Fibroblast of skin of right quadriceps (primary cell): ENCODE results near the gene RBM20.
A peak's percentile ranks its signal among the peaks of the same experiment; 100 is the strongest.
"Not testable (repeated sequence)": the region's sequence is repeated elsewhere in the genome, so short reads cannot be mapped to it uniquely, and the experiment has no call there.

Source experiments
- DNase-seq: peaks from one replicate; pipeline ENCODE4 v3.0.0-alpha.2; 2013

The RBM20 gene

DNA sequence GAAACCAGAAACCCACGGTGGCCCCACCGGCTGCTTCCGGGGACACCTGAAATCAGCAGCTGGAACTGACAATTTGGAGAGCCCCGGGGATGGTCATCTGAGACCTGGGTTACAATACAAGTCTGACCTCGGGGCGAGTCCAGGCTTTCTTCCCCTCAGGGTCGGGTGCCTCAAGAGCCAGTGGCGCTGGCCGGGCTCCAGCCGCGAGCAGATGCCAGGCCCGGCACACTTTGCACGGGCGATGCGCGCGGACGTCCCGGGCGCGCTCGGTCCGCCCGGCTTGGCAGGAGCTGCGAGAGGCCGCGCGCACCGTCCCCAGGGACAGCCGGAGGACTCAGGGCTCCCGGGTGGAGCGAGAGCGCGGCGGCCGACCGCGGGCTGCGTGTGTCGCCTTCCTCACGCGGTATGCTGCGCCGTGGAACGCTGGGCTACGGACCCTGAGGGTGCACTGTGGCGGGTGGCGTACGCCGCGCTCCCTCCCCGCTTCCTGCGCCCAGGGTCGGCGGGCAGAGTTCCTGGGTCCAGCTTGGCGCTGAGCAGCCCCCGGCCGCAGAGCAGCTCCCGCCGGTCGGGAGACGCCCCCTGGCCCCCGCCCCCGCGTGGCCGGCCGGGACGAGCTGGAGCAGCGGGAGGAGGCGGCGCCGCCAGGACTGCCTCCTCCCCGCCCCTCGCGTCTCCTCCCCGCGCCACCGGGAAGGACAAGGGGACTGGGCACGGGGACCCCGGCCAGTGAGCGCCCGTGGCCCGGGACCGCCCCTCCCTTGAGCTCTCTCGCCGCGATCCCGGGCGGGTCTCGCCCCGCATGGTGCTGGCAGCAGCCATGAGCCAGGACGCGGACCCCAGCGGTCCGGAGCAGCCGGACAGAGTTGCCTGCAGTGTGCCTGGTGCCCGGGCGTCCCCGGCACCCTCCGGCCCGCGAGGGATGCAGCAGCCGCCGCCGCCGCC, at the start of gene RBM20:
Gene RBM20, plus strand, starts transcription at position 684 of the 945 bp plus-strand sequence. Its CDS starts 119 bp downstream, at position 803.
- no peak for DNase-seq

DNA sequence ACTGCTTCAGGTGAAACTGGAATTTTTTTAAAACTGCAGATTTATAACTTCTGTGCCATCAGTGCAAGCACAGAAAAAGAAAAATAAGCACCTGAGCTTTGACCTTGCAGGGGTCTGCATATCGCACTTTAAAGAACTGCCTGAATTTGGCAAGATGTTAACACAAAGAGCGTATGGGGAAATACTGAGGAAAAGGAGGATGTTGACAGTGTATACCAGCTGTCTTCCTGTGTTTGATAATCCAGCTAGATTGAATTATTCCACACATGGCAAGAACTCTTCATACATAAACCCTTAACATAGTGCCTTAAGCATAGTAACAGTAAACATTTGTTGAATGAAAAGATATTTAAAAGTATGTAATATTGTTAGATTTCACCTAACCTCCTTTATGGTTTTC, 46.7 kb upstream of the RBM20 start:
- DNase-seq: no peak

DNA sequence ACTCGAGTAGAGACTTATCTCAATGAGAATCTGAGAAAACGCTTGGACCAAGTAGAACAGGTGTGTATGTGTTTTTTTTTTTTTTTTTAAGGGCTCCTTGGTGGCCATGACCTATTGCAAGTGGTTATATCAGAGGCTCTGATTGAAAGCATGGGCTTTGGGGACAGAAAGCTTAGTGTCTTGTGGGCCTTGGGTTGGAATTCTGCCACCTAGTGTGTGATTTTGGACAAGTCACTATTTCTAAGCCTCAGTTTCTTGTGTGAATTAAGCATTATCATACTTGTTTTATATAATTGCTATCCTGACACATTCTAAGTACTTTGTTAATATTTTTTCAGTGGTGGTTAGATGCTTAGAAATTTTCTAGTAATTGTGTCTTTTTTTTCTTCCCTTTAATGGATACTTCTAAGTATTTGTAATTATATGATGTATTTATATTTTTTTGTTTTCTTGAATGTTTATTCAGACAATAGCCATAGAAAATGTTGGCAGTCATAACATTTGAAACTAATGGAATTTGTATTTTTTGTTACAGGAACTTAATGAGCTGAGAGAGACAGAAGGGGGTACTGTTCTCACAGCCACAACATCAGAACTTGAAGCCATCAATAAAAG, 43.5 kb upstream of the RBM20 start:
- peak; percentile 64 for DNase-seq

DNA sequence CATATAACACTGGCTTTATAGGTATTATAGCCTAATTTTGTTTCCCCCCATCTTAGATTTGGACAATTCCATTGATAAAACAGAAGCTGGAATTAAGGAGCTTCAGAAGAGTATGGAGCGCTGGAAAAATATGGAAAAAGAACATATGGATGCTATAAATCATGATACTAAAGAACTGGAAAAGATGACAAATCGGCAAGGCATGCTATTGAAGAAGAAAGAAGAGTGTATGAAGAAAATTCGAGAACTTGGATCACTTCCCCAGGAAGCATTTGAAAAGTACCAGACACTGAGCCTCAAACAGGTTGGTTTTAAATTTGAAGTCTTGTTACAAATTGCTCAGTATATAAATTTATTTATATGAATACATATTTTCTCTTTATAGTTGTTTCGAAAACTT, 42.6 kb upstream of the RBM20 start:
- peak; percentile 51 for DNase-seq

DNA sequence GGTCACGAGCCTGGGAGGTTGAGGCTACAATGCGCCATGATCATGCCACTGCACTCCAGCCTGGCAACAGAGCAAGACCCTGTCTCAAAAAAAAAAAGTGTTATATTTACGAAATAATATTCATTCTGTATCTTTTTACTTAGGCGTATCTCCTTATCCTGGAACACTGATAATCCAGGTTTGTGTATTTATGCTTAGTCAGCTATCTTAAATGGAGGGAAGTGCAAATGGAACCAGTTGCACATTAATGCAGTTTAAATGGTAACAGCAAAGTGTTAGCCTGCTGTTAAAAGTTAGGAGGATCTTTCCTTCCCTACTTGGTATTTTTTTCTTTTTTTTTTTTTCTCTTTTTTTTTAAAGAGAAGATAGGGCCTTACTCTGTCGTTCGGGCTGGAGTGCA, 36.0 kb upstream of the RBM20 start:
- no peak for DNase-seq

DNA sequence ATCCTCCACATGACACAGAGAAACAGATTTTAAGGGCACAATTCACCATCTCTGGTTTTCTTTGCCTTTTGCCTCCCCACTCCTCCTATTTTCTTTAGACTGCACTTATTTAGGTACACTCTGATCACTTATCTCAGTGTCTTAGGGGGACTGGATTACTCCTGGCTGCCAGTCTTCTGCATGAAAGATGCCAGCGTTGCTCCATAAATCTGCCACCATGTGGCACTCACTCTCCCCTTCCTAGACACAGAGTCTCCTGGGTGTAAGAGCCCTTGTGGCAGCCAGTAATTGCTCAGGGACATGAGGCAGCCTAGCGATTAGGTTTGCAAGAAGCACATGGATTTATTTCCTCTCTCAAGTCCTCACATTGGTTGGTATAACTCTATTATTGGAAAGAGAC, 34.5 kb upstream of the RBM20 start:
- no peak for DNase-seq

DNA sequence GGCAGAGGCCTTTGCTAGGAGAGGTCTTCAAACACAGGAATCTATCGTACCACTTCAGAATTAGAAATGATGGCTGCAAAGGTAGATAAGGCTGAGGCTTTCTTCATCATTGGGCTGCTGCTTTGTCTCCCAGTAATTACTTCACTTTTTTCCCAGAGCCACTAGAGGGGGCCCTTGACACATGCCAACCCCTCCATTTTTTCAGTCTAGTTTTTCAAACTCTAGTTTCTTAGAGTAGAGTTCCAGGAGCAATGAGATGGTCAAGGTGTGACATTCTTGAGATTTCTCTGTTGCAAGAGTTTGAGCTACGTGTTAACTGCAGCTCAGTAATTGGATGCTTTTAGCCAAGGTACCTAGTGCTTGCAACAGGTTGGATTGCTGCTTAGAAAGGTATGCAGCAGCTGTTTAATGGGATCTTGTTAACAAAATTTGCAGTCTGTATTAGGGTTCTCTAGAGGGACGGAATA, 33.8 kb upstream of the RBM20 start:
- peak; percentile 50 for DNase-seq

DNA sequence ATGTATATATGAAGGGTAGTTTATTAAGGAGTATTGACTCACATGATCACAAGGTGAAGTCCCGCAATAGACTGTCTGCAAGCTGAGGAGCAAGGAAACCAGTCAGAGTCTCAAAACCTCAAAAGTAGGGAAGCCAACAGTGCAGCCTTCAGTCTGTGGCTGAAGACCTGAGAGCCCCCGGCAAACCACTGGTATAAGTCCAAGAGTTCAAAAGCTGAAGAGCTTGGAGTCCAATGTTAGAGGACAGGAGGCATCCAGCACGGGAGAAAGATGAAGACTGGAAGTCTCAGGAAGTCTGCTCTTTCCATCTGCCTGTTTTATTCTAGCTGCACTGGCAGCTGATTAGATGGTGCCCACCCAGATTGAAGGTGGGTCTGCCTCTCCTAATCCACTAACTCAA, 33.4 kb upstream of the RBM20 start:
- not testable (repeated sequence) for DNase-seq

DNA sequence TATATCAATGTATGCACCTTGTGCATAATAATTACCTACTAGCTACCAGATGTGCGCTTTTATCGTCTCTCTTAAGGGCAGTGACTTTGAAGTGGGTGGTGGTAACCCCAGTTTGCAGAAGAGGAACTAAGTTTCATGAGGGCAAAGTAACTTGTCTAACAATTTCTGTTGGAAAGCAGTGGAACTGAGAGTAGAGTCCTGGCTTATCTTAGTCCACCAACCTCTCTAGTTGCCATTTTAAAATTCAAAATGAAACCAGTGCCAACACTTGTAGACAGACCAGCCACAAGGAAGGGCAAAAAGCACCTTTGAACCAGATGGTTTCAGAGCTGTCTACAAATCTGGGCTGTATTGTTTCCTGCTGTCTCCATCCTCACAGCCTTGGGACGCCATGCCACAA, 32.0 kb upstream of the RBM20 start:
- no peak for DNase-seq

DNA sequence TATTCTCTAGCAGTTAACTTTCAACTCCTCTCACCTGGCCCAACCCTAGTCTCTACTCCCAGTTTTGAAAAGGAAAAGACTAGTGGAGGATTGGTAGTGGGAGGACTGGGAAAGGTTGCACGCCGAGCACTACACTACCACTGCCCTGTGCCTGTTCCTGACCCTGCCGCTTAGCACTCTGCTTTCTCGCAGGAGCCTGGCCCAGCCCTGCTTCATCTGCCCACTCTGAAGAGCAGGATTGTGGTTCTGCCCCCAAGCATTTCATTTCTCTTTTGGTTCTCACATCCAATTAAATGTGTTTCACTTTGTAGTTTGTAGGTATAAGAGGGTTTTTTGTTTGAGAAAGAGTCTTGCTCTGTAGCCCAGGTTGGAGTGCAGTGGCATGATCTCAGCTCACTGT, 31.5 kb upstream of the RBM20 start:
- no peak for DNase-seq

DNA sequence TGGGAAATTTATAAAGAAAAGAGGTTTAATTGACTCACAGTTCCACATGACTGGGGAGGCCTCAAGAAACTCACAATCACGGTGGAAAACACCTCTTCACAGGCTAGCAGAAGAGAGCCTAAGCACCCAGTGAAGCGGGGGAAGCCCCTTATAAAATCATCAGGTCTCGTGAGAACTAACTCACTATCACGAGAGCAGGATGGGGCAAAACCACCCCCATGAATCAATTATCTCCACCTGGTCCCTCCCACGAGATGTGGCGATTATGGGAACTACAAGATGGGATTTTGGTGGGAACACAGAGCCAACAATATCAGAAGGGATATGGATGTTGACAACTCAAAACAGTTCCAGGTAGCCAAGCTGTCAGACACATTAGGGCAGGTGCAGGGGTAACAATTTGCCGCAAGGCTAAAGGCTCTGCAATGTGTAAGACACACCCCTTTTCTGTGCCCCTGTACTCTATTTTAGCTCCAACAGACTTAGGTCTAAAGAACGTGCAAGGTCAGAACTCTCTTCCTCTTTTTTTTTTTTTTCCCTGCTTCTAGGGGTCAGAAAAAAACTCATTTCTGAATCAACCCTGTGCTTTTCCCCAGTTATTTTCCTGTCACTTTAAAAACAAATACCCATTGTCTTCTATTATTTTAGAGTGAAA, 30.7 kb upstream of the RBM20 start:
- DNase-seq: no peak

DNA sequence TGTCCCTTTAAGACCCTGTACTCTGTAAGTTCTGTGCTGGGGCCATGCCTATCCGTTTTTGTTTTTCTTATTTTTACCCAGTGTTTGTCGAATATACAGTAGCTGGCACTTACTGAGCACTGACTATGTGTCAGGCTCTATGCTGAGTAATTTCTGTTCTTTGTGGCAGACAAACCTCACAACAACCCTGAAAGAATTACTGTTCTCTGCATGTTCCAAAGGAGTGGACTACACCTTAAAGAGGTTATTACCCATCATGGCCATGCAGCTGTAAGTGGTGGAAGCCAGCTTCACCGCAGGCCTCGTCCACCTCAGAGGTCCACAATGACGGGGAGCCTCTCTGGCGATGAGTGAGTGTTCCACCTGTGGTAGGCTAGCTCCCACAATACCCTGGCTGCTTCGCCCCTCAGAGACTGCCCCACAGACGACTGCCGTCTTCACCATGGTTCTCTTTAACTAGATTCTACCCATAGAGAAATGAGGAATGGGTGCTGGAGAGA, 30.1 kb upstream of the RBM20 start:
- DNase-seq: no peak

DNA sequence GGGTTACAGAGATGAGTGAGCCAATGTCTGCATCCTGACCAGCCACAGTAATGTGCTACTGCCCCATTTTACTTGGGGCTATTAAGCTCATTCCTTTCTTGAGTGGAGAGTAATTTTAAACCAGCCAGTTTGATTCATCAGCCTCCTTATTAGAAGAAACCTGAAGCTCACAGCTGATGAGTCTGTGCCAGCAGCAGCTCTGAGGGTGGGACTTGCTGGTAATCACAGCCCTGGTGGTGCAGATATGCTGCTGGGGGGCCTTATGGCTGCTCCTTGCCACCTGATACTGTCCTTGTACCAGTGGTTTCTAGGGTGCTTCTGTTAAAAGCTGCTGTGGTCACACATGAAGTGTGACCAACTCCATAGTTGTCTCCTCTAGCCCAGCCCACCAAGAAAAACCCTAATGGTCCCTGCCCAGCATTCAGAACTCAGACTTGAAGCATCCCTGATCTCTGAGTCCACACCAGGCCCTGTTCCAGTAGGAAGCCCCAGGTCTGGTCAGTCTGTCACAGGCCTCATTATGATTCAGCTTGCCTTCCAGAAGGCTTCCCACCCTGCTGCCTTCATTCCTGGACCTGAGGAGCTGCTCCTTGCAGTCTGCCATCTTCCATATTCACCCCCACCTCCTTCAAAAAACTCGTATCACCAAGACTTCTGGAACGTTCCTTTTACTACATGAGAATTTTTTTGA, 28.9 kb upstream of the RBM20 start:
- peak; percentile 14 for DNase-seq

DNA sequence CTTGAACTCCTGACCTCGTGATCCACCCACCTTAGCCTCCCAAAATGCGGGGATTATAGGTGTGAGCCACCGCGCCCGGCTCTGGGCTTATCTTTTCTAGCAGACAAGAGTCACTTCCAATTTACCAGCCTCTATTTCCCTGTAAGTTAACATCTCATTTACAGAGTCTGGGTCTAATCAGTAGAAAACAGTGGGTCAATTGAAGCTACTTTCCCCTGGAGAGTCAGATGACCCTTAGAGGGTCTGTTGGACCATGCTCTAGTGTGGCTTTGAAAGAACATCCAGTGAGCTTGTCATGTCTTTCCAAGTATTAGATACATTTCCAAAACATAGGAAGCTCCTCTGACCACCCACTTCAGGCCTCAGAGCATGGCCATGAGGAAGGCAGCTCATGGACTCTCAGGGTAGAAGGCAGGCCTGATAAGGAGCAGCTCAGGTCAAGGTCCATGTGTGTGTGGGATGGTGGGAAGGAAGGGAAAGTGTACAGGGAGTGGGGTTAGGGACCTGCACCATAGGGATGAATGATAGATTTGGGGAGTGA, 27.6 kb upstream of the RBM20 start:
- DNase-seq: no peak

DNA sequence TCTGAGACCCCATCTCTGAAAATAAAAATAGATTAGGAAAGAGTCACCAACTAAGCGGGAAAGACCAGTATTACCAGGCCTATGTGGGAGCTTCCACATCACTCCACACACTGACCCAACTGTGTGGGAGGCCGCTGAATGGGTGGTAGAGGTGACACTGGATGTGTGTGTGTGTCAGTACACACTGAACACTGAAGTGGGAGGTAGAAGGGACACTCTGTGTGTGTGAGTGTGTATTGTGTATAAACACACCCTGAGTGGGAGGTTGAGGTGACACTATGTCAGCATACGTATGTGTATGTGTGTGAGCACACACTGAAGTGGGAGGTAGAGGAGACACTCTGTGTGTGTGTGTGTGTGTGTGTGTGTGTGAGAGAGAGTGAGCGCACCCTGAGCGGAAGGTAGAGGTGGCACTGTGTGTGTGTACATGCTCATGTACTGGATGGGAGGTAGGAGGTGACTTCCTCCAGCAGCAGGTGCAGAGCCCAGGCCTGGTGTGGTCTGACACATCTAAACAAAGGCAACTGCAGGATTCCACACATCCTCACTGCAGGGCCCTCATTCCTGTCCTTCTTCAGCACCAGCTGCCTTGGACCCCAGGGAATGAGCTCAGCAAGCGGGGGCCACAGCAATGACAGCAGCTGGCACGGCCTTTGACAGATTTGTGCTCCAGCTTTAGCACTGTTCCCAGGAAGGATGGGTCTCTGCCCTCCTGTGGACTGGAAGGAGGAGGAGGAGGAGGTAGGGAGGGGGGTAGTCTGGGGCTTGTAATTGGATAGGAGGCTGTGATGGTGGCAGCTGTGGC, 26.5 kb upstream of the RBM20 start:
- no peak for DNase-seq

DNA sequence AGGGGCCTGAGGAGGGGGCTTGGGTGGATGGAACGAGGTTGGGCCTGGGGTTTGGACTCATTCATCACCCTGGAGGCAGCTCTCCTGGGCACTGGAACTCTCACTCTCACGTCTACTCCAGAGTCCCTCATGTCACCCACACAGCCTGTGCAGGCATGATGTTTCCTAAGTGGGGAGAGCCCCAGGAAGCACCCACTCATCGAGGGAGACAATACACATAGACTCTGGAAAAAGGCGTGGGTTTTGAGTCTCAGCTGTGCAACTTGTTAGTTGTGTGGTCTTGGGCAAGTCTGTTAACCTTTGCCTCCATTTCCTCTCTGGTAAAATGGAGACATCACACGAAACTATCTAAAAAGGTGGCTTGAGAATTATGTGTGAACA, 25.9 kb upstream of the RBM20 start:
- DNase-seq: no peak

DNA sequence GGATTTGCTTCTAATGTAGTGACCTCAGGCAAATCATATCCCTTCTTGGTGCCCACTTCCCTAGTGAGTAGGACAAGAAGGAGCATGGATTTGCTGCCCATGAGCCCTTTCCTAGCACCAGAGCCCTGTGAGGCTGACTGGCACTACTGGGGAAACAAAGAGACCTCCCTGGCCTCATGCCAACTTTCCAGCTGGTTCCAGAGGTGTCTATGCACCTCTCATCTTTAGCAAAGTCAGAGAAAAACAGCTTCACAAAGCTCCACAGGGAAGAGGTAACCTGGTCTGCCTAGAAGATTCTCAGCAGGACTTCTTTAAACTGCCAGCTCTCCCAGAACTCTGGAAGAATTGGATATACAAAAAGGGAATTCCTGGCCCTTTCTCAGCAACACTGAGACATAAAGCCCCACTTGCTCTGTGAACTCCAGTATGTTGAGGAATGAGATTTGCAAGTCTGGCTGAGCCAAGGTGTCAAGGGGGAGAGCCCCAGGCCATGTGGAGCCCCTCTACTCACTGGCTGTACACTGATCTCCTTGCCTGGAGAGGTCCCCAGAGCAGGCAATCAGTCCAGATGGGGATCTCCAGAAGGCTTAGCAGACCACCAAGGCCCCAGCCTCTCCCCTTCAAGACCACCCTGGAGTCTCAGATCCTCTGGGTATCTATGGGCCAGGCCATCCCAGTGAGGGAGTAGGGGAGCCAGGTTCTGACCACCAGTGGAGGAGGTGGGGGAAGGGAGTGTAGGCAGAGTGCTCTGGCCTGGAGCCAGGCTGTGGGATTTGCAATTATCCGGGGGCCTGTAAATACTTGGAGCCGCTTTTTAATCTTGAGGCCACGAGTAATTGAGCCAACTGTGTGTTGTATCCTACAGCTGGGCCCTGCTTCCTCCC, 24.4 kb upstream of the RBM20 start:
- no peak for DNase-seq

DNA sequence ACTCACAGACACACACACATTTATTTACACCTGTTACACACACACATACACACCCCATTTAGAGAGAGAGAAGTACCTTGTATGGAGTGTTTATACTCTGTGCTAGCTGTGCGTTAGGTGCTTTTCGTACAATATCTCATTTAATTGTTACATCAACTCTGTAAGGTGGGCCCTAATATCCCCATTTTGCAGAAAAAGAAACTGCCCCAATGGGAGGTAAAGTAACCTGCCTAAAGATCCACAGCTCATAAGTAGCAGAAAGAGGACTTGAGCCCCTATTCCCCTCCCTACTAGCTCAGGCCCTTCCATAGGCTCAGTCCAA, 23.8 kb upstream of the RBM20 start:
- no peak for DNase-seq

DNA sequence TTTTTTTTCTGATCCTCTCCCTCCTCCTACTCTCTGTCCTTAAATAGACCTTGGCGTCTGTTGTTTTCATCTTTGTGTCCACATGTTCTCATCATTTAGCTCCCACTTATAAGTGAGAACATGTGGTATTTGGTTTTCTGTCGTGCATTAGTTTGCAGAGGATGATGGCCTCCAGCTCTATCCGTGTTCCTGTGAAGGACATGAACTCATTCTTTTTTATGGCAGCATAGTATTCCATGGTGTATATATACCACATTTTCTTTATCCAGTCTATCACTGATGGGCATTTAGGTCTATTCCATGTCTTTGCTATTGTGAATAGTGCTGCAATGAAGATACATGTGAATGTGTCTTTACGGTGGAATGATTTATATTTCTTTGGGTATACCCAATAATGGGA, 20.8 kb upstream of the RBM20 start:
- DNase-seq: not testable (repeated sequence)

DNA sequence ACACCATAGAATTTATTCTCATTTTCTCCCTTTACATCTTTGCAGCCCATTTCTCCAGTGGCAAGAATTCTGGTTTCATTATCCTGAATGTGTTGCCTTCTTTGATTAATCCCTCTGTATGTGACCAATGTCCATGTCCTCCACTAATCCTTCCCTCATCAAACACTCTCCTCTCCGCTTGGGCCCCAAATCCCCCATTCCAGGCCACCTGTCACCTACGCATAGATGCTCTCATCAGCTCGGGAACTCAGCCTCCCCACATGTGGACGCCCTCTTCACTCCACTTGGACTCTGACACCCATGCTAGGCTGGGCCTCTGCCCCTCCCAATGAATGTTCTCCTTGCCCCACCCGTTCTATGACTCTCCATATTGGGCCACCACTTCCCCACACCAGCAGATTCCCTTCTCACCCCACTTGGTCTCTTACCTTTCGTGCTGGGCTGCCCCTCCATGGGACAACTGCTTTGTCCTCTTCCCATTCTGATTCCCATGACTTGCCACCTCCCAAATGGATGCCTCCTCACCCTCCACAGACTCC, 18.7 kb upstream of the RBM20 start:
- no peak for DNase-seq
